Measurements from ENCODE around the gene ZBTB20.

Gene ZBTB20

DNA sequence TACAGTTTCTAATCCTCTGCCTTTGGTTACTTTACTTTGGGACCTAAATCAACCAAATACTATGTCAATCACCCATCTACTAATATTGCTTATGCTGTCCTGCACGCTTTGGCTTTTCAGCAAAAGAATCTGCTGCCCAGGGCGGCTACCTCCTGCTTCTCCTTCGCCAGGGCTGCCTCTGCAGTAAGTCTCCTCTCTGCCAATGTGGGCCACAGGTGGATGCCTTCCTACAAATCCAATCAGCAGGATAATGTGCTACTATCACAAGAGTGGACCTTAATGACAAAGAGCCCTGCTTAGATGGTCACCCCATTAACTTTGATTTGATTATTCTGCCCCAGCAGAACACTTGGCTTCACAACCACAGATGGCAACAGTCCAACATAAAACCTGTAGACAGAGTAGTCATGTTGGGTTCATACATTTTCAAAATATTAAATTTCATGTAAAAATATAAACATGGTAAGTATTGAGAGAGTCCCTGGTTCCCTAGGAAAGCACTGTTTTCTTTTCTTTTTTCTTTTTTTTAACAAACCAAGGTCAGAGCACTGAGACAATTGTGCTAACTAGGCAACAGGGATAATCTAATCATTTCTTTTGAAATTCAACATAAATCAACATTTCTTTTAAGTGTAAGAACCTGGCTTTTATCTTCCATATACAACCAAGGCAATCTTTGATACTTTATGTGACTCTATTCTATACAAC, 298.3 kb downstream of the ZBTB20 start:
- H3K4me1 ChIP-seq (ENCODE audit: control insufficient read depth in 2 of 2, insufficient read depth in 2 of 2, low read length in 2 of 2) = no peaks in the 10 kb centered on the region
- no peak overlapping the region for H3K9ac ChIP-seq (ENCODE audit: low read depth in 1 of 2, low read length in 2 of 2)
- no peak overlapping the region for H3K27ac ChIP-seq (ENCODE audit: low read depth in 2 of 2, low read length in 2 of 2)
- no peaks in the 10 kb centered on the region for H3K9me3 ChIP-seq (ENCODE audit: control insufficient read depth in 2 of 2, low read length in 2 of 2)
- no peaks in the 10 kb centered on the region for H3K27me3 ChIP-seq (ENCODE audit: control insufficient read depth in 2 of 2, insufficient read depth in 2 of 2, low read length in 2 of 2)
- no peak overlapping the region for H3K4me3 ChIP-seq (ENCODE audit: low read length in 2 of 2)
- no peaks in the 10 kb centered on the region for H3K36me3 ChIP-seq (ENCODE audit: control insufficient read depth in 2 of 2, insufficient read depth in 2 of 2, low read length in 2 of 2)

DNA sequence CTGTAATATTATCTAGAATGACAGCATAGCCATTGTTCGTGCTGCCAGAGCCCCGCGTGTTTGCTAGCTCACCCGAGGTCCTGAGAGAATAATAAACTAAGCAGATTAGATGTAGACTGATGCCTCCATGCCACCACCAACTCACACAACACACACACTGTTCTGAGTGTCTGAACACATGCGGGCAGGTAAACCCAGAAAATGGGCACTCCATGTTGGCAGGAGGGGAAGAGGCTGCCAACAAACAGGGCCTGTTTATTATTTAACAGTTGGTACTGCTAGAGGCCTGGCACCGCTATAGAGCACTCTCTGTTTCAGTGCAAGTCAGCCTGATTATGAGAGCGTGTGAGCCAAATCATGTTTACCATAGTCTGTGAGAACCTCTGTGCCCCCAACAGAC, 299.0 kb downstream of the ZBTB20 start:
- no peaks in the 10 kb centered on the region for H3K36me3 ChIP-seq (ENCODE audit: control insufficient read depth in 2 of 2, insufficient read depth in 2 of 2, low read length in 2 of 2)
- H3K4me3 ChIP-seq (ENCODE audit: low read length in 2 of 2) = no peak overlapping the region
- H3K9ac ChIP-seq (ENCODE audit: low read depth in 1 of 2, low read length in 2 of 2) = no peak overlapping the region
- H3K9me3 ChIP-seq (ENCODE audit: control insufficient read depth in 2 of 2, low read length in 2 of 2) = no peaks in the 10 kb centered on the region
- H3K4me1 ChIP-seq (ENCODE audit: control insufficient read depth in 2 of 2, insufficient read depth in 2 of 2, low read length in 2 of 2) = no peaks in the 10 kb centered on the region
- H3K27ac ChIP-seq (ENCODE audit: low read depth in 2 of 2, low read length in 2 of 2) = no peak overlapping the region
- no peaks in the 10 kb centered on the region for H3K27me3 ChIP-seq (ENCODE audit: control insufficient read depth in 2 of 2, insufficient read depth in 2 of 2, low read length in 2 of 2)

DNA sequence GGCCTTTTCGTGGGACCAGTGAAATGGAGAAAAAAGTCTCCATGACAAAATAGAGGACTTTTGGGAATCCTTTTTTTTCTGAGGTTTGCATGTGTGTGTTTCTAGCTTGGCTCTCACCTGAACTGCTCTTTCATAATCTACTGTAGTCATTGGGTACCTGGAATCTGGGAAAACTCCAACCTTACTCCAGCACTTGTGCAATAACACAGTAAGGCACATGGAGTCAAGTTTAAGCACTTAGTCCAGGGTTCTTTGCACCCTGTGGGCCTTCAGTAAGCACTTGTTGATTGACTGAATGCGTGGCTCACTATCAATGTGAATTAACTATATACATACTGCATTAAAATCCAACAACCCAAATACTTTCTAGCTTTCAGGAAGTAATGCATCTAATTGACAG, 299.5 kb downstream of the ZBTB20 start:
- no peak overlapping the region for H3K9ac ChIP-seq (ENCODE audit: low read depth in 1 of 2, low read length in 2 of 2)
- no peak overlapping the region for H3K27ac ChIP-seq (ENCODE audit: low read depth in 2 of 2, low read length in 2 of 2)
- no peaks in the 10 kb centered on the region for H3K9me3 ChIP-seq (ENCODE audit: control insufficient read depth in 2 of 2, low read length in 2 of 2)
- no peaks in the 10 kb centered on the region for H3K36me3 ChIP-seq (ENCODE audit: control insufficient read depth in 2 of 2, insufficient read depth in 2 of 2, low read length in 2 of 2)
- no peaks in the 10 kb centered on the region for H3K4me1 ChIP-seq (ENCODE audit: control insufficient read depth in 2 of 2, insufficient read depth in 2 of 2, low read length in 2 of 2)
- H3K4me3 ChIP-seq (ENCODE audit: low read length in 2 of 2) = no peak overlapping the region
- no peaks in the 10 kb centered on the region for H3K27me3 ChIP-seq (ENCODE audit: control insufficient read depth in 2 of 2, insufficient read depth in 2 of 2, low read length in 2 of 2)

DNA sequence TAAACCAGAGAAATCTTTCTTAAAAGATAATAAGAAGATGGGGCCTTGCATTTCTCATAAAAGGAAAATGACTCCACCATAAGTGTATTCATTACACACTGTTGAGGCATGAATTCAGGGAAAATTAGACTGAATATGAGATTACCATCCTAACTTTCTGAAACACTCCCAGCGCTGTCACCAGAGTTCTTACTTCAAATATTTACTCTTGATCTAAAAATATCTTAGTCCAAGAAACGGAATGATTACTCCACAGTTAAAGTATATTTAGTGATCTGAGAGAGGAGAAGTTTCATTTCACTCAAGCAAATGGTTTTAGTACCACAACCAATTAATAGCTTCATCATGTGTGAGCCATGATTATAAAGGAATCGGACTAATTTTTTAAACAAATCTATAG, 300.3 kb downstream of the ZBTB20 start:
- no peaks in the 10 kb centered on the region for H3K4me1 ChIP-seq (ENCODE audit: control insufficient read depth in 2 of 2, insufficient read depth in 2 of 2, low read length in 2 of 2)
- H3K9ac ChIP-seq (ENCODE audit: low read depth in 1 of 2, low read length in 2 of 2) = no peak overlapping the region
- H3K36me3 ChIP-seq (ENCODE audit: control insufficient read depth in 2 of 2, insufficient read depth in 2 of 2, low read length in 2 of 2) = no peaks in the 10 kb centered on the region
- no peaks in the 10 kb centered on the region for H3K27me3 ChIP-seq (ENCODE audit: control insufficient read depth in 2 of 2, insufficient read depth in 2 of 2, low read length in 2 of 2)
- H3K9me3 ChIP-seq (ENCODE audit: control insufficient read depth in 2 of 2, low read length in 2 of 2) = no peaks in the 10 kb centered on the region
- H3K27ac ChIP-seq (ENCODE audit: low read depth in 2 of 2, low read length in 2 of 2) = no peak overlapping the region
- no peak overlapping the region for H3K4me3 ChIP-seq (ENCODE audit: low read length in 2 of 2)

DNA sequence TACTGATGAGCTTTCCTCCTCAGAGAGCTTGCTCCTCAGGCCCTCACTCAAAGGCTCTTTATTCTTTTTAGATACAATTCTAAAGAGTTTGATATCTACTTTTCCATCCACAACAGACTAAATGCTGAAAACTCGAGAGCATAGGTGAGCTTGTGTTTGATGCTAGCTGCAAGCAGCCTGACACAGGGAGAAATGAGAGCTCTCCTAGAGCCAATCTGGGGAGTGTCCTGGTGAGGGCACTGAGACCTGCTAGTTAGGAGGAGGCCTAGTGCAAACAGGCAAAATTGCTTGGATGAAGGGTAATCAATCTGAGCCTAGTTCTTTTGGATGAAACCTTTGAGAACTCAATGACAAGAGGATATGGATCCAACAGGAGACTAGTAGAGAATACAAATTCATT, 300.8 kb downstream of the ZBTB20 start:
- no peak overlapping the region for H3K4me3 ChIP-seq (ENCODE audit: low read length in 2 of 2)
- H3K27ac ChIP-seq (ENCODE audit: low read depth in 2 of 2, low read length in 2 of 2) = no peak overlapping the region
- no peak overlapping the region for H3K9ac ChIP-seq (ENCODE audit: low read depth in 1 of 2, low read length in 2 of 2)

DNA sequence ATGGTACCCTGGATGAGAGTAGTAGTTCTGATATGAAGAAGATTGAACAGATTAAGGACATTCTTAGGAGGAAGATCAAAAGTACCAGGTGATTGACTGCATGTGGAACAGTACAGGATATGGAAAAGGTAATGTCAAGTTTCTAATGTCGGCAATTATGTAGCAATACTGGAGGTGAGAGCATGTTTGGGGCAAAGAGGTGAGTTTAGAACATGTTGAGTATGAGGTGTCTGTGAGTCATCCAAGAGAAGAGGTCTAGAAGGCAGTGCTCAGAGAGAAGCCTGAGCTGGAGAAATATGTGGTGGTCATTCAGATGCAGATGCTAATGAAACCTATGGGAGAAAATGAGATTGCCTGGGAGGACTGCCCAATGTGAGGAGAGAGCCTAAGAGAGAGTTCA, 305.6 kb downstream of the ZBTB20 start:
- Histone ChIP-seq H3K4me3 (ENCODE audit: low read length in 2 of 2) (no peak overlapping the region), H3K27ac (ENCODE audit: low read depth in 2 of 2, low read length in 2 of 2) (no peak overlapping the region), H3K36me3 (ENCODE audit: control insufficient read depth in 2 of 2, insufficient read depth in 2 of 2, low read length in 2 of 2) (no peaks in the 10 kb centered on the region), H3K9me3 (ENCODE audit: control insufficient read depth in 2 of 2, low read length in 2 of 2) (no peaks in the 10 kb centered on the region), H3K4me1 (ENCODE audit: control insufficient read depth in 2 of 2, insufficient read depth in 2 of 2, low read length in 2 of 2) (no peaks in the 10 kb centered on the region), H3K27me3 (ENCODE audit: control insufficient read depth in 2 of 2, insufficient read depth in 2 of 2, low read length in 2 of 2) (no peaks in the 10 kb centered on the region), H3K9ac (ENCODE audit: low read depth in 1 of 2, low read length in 2 of 2) (no peak overlapping the region)

More for the DNA sequence above, 300.8 kb downstream of the ZBTB20 start:
- no peaks in the 10 kb centered on the region for H3K36me3 ChIP-seq (ENCODE audit: control insufficient read depth in 2 of 2, insufficient read depth in 2 of 2, low read length in 2 of 2)
- H3K27me3 ChIP-seq (ENCODE audit: control insufficient read depth in 2 of 2, insufficient read depth in 2 of 2, low read length in 2 of 2) = no peaks in the 10 kb centered on the region
- H3K4me1 ChIP-seq (ENCODE audit: control insufficient read depth in 2 of 2, insufficient read depth in 2 of 2, low read length in 2 of 2) = no peaks in the 10 kb centered on the region
- no peaks in the 10 kb centered on the region for H3K9me3 ChIP-seq (ENCODE audit: control insufficient read depth in 2 of 2, low read length in 2 of 2)

DNA sequence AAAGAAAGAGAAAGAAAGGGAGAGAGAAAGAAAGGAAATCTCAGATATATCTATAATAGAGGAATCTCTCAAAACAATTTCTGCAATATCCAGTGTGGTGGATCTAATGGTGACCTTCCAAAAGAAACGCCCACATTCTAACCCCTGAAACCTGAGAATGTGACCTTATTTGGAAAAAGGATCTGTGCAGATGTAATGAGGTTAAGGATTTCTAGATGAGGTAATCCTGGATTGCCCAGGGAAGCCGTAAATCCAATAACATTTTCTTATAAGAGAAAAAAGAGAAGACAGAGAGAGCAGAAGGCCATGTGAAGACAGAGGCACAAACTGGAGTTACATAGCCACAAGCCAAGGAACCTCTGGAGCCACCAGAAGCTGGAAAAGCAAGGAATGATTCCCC, 307.6 kb downstream of the ZBTB20 start:
- no peaks in the 10 kb centered on the region for H3K27me3 ChIP-seq (ENCODE audit: control insufficient read depth in 2 of 2, insufficient read depth in 2 of 2, low read length in 2 of 2)
- no peaks in the 10 kb centered on the region for H3K36me3 ChIP-seq (ENCODE audit: control insufficient read depth in 2 of 2, insufficient read depth in 2 of 2, low read length in 2 of 2)
- no peak overlapping the region for H3K4me3 ChIP-seq (ENCODE audit: low read length in 2 of 2)
- no peaks in the 10 kb centered on the region for H3K4me1 ChIP-seq (ENCODE audit: control insufficient read depth in 2 of 2, insufficient read depth in 2 of 2, low read length in 2 of 2)
- H3K9me3 ChIP-seq (ENCODE audit: control insufficient read depth in 2 of 2, low read length in 2 of 2) = no peaks in the 10 kb centered on the region
- no peak overlapping the region for H3K27ac ChIP-seq (ENCODE audit: low read depth in 2 of 2, low read length in 2 of 2)
- H3K9ac ChIP-seq (ENCODE audit: low read depth in 1 of 2, low read length in 2 of 2) = no peak overlapping the region

DNA sequence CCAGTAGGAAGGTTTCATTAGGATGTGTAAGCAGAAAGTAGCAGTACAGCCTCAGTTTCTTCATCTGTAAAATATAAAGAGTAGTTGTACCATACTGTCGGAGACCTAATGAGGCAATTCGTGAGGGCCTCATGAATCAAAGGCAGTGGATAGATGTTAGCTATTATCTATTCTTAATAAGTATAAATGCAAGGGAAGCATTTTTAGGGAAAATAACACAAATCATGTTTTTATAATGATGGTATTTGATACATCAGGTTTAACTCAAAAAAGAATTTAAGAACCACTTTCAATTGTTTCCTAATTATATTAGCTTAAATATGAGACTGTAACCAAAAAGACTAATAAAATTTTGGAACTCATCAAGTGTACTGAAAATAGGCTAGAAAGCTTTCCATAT, 309.1 kb downstream of the ZBTB20 start:
- Histone ChIP-seq H3K27me3 (ENCODE audit: control insufficient read depth in 2 of 2, insufficient read depth in 2 of 2, low read length in 2 of 2) (no peaks in the 10 kb centered on the region), H3K9me3 (ENCODE audit: control insufficient read depth in 2 of 2, low read length in 2 of 2) (no peaks in the 10 kb centered on the region), H3K4me1 (ENCODE audit: control insufficient read depth in 2 of 2, insufficient read depth in 2 of 2, low read length in 2 of 2) (no peaks in the 10 kb centered on the region), H3K36me3 (ENCODE audit: control insufficient read depth in 2 of 2, insufficient read depth in 2 of 2, low read length in 2 of 2) (no peaks in the 10 kb centered on the region), H3K4me3 (ENCODE audit: low read length in 2 of 2) (no peak overlapping the region), H3K9ac (ENCODE audit: low read depth in 1 of 2, low read length in 2 of 2) (no peak overlapping the region), H3K27ac (ENCODE audit: low read depth in 2 of 2, low read length in 2 of 2) (no peak overlapping the region)

DNA sequence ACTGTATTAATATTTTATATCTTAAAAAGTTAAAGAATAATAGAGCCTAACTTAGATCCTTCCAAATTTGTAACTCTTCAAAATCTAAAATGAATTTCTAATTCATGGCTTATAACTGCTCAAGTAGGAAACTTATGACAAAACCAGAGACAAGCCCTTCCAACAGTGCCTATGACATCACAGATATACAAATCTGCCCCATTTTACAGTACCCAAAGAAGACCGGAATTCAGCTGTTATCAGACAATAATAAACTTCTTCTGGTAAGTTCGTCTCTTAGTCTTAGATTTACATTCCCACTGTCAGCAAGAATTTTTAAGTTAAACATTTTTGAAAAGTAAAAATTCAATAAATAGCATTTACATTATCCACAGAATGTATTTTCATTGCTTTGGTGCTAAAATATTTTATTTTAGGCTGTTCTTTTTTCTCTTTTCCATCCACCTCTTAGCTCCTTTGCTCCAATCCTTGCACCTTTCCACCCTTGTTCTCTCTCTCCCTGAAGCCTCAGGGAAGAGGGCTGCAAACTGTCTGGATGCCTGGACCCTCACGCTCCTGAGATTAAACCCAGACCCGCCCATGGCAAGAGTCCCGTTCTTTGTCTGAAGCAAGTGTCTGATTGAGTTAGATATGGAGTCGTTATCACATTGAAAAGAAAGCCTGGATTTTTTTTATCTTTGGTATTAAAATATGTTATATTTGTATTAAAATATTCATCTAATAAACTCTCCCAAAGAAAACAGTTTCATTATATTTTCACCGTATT, 312.7 kb downstream of the ZBTB20 start:
- H3K9me3 ChIP-seq (ENCODE audit: control insufficient read depth in 2 of 2, low read length in 2 of 2) = no peaks in the 10 kb centered on the region
- H3K4me3 ChIP-seq (ENCODE audit: low read length in 2 of 2) = no peak overlapping the region
- H3K9ac ChIP-seq (ENCODE audit: low read depth in 1 of 2, low read length in 2 of 2) = no peak overlapping the region
- H3K36me3 ChIP-seq (ENCODE audit: control insufficient read depth in 2 of 2, insufficient read depth in 2 of 2, low read length in 2 of 2) = no peaks in the 10 kb centered on the region
- H3K27ac ChIP-seq (ENCODE audit: low read depth in 2 of 2, low read length in 2 of 2) = no peak overlapping the region
- no peaks in the 10 kb centered on the region for H3K27me3 ChIP-seq (ENCODE audit: control insufficient read depth in 2 of 2, insufficient read depth in 2 of 2, low read length in 2 of 2)
- no peaks in the 10 kb centered on the region for H3K4me1 ChIP-seq (ENCODE audit: control insufficient read depth in 2 of 2, insufficient read depth in 2 of 2, low read length in 2 of 2)

DNA sequence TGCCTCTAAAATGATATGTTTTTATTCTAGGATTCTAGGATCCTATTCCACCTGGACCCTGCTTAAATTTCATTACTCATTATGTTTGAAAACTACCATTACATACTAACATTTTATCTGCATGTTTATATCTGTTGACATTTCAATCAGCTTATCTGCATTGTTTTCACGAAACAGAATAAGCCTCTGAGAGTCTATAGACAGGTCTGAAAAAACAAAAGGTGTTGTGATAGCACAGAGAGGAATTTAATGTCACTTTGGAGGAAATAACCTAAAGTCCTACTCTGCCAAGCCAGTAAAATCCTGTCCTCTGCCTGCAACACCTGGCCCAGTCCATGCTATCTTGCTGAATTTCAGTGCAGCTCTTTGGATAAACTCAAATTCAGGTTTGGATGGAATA, 315.2 kb downstream of the ZBTB20 start:
- Histone ChIP-seq H3K27me3 (ENCODE audit: control insufficient read depth in 2 of 2, insufficient read depth in 2 of 2, low read length in 2 of 2) (no peaks in the 10 kb centered on the region), H3K9ac (ENCODE audit: low read depth in 1 of 2, low read length in 2 of 2) (no peak overlapping the region), H3K4me1 (ENCODE audit: control insufficient read depth in 2 of 2, insufficient read depth in 2 of 2, low read length in 2 of 2) (no peaks in the 10 kb centered on the region), H3K4me3 (ENCODE audit: low read length in 2 of 2) (no peak overlapping the region), H3K9me3 (ENCODE audit: control insufficient read depth in 2 of 2, low read length in 2 of 2) (no peaks in the 10 kb centered on the region), H3K27ac (ENCODE audit: low read depth in 2 of 2, low read length in 2 of 2) (no peak overlapping the region), H3K36me3 (ENCODE audit: control insufficient read depth in 2 of 2, insufficient read depth in 2 of 2, low read length in 2 of 2) (no peaks in the 10 kb centered on the region)

All from mucosa of rectum (tissue), 2 donors.